Heart right ventricle (tissue), 16 donors: Measurements from ENCODE around the gene KCTD4. TPM values are rescaled to one million over a fixed set of nuclear protein-coding genes. Genes with fewer than 3 reads are reported as not detected.

Experiments
- ATAC-seq, 8 donors: fragments of 200-7000 bp; cut with Tn5 transposase; one replicate each; pipeline ENCODE4 v1.9.1; 2020; ENCODE audit warnings: mild to moderate bottlenecking in 8 of 8, moderate library complexity in 8 of 8, moderate number of reproducible peaks in 1 of 8
- DNase-seq, 2 donors: peaks; one replicate each; pipeline ENCODE4 v3.0.0-alpha.2; 2020
- H3K27ac ChIP-seq, 10 donors: fragments of 200-600 bp; sonication (generic) in 2 of 10; one replicate each; pipeline versions ENCODE4 v1.5.0 to v1.8.0; 2020 to 2022; ENCODE audit warnings: mild to moderate bottlenecking in 3 of 10
- H3K27me3 ChIP-seq, 7 donors: fragments of 200-600 bp; one replicate each; pipeline ENCODE4 v1.8.0; 2021 to 2022; ENCODE audit warnings: mild to moderate bottlenecking in 2 of 7
- H3K36me3 ChIP-seq, 9 donors: fragments of 200-600 bp; sonication (generic) in 1 of 9; one replicate each; pipeline versions ENCODE4 v1.5.0 to v1.8.0; 2020 to 2022; ENCODE audit warnings: mild to moderate bottlenecking in 2 of 9
- H3K4me1 ChIP-seq, 9 donors: fragments of 200-600 bp; sonication (generic) in 1 of 9; one replicate each; pipeline versions ENCODE4 v1.5.0 to v1.8.0; 2020 to 2022; ENCODE audit warnings: mild to moderate bottlenecking in 4 of 9
- H3K4me3 ChIP-seq, 10 donors: fragments of 200-600 bp; sonication (generic) in 2 of 10; one replicate each; pipeline versions ENCODE4 v1.5.0 to v1.8.0; 2020 to 2022; ENCODE audit warnings: mild to moderate bottlenecking in 7 of 10, moderate library complexity in 2 of 10
- H3K9me3 ChIP-seq, 11 donors: fragments of 200-600 bp in 10 of 11; sonication (generic) in 2 of 11; one replicate each; pipeline versions ENCODE4 v1.5.0 to v1.8.0; 2013 to 2022; ENCODE audit warnings: mild to moderate bottlenecking in 2 of 11, control low read depth in 1 of 11, moderate library complexity in 1 of 11
- WGBS, 2 donors: extraction: QIAGEN DNeasy Blood & Tissue Kit; methylation state at CpG; one replicate each; pipeline ENCODE4 v1.1.7; 2013; ENCODE audit warnings: inconsistent platforms in 1 of 2; 5-methylcytosine and 5-hydroxymethylcytosine counted together
- intact Hi-C, 10 donors: fragments of 100-400 bp; cut with DNase I; formaldehyde crosslinking; loops; one replicate each; pipeline versions ENCODE4 v1.11.1 to v1.14.2; 2022
- polyA plus RNA-seq, 2 donors: library from polyadenylated mRNA; stranded (reverse); fragments of 200-250 nt; gene quantifications; one replicate each; pipeline ENCODE4 v1.2.3, GENCODE V29; 2013
- total RNA-seq, 10 donors: library from RNA; stranded (reverse); fragmentation: NEBNext Ultra II Directional in 3 of 10; extraction: Animal tissue kit (Norgen Biotek cat#: 25700) in 3 of 10; gene quantifications; one replicate each; pipeline versions ENCODE4 v1.2.1 to v1.2.4, GENCODE V29; 2021 to 2023
- TF ChIP-seq, protein P1 (sequence below), 9 donors: fragments of 200-600 bp; sonication (generic) in 2 of 9; IDR thresholded peaks; one replicate each; pipeline versions ENCODE4 v1.5.0 to v1.8.0; 2021 to 2022; ENCODE audit warnings: antibody characterized with exemption in 9 of 9, mild to moderate bottlenecking in 5 of 9, moderate library complexity in 1 of 9
- donor health status: Arrhythmogenic right ventricular cardiomyopathy.
- donor health status: ischemic (EF 13 %, LVEDD 7.1; RV severe dilation, severe dysfunction).
- donor health status: healthy with polysubstance abuse.
- donor health status: DM: no; HTN: yes; CAD: no.
- donor health status: DM: no; HTN: no; CAD: no.
- donor health status: ischemic (EF 25% LVEDD 6.9; RV normal size, moderate dysfunction).
- donor health status: ischemic (EF 25% LVEDD 5.7; RV mildly dilated, moderate dysfunction).
- donor health status: healthy.
- donor health status: DM: yes; HTN: yes; CAD: no.
- donor health status: Ischemic cardiomyopathy.
- donor health status: ischemic (EF 35%, LVEDD 5.7; RV mildly dilated, moderate dysfunction).
- donor health status: nonischemic (EF 11% LVEDD 7.7; RV severe dilation, severe dysfunction).
- donor health status: DM: yes; HTN: yes; CAD: no.
- donor health status: PGD.
- donor health status: ischemic (EF 29% LVEDD 5.4; RV normal size, mild dysfunction).
- donor health status: nonischemic (EF 23%, LVEDD 6.1; RV moderate dilation, normal function).

The KCTD4 gene
- total and polyA plus RNA-seq, 12 donors: 0.01 to 0.16 (median 0.15) TPM; not detected in 9

- Histone ChIP-seq H3K27ac (no peak overlapping the region), H3K9me3 (no peaks in the 10 kb centered on the region), H3K4me3 (no peak overlapping the region), H3K27me3 (no peaks in the 10 kb centered on the region), H3K4me1 (no peaks in the 10 kb centered on the region), H3K36me3 (no peaks in the 10 kb centered on the region)
- intact Hi-C loops: no loop called here
- DNase-seq (no peak), ATAC-seq (no peak)
- WGBS, 2 donors: 83 to 95% methylated on average over 3 of the region's 3 CpGs
- TF ChIP-seq, protein P1, sequence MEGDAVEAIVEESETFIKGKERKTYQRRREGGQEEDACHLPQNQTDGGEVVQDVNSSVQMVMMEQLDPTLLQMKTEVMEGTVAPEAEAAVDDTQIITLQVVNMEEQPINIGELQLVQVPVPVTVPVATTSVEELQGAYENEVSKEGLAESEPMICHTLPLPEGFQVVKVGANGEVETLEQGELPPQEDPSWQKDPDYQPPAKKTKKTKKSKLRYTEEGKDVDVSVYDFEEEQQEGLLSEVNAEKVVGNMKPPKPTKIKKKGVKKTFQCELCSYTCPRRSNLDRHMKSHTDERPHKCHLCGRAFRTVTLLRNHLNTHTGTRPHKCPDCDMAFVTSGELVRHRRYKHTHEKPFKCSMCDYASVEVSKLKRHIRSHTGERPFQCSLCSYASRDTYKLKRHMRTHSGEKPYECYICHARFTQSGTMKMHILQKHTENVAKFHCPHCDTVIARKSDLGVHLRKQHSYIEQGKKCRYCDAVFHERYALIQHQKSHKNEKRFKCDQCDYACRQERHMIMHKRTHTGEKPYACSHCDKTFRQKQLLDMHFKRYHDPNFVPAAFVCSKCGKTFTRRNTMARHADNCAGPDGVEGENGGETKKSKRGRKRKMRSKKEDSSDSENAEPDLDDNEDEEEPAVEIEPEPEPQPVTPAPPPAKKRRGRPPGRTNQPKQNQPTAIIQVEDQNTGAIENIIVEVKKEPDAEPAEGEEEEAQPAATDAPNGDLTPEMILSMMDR (IDR thresholded peaks at IDR 0.05): no peak
These were observed 25.2 kb upstream of the KCTD4 start for GRCh38 chr13:45226024-45226423.

DNA sequence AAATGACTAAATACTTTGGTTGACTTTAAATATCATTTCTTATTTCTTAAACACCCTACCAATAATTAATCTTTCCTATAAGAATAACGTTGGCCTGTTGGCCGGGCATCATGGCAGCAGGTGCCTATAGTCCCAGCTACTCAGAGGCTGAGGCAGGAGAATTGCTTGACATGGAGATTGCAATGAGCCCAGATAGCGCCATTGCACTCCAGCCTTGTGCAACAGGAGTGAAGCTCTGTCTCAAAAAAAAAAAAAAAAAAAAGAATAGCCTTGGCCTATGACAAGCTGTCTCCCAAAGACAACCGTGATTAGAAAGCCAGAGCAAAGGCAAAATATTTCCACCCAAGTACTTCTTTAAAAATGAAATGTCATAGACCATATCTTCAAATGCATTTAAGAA lies 24.5 kb upstream of the KCTD4 start:
- Histone ChIP-seq H3K36me3 (no peaks in the 10 kb centered on the region), H3K4me3 (no peak overlapping the region), H3K4me1 (peaks cover 0 to 1% (median 0%) of the 10 kb centered on the region in 9 donors), H3K27ac (no peak overlapping the region), H3K27me3 (no peaks in the 10 kb centered on the region), H3K9me3 (no peaks in the 10 kb centered on the region)
- WGBS, 2 donors: 94 to 95% methylated on average over 4 of the region's 4 CpGs
- intact Hi-C loops: no loop called here
- DNase-seq (no peak), ATAC-seq (no peak)
- TF ChIP-seq, protein P1 (IDR thresholded peaks at IDR 0.05): no peak

DNA sequence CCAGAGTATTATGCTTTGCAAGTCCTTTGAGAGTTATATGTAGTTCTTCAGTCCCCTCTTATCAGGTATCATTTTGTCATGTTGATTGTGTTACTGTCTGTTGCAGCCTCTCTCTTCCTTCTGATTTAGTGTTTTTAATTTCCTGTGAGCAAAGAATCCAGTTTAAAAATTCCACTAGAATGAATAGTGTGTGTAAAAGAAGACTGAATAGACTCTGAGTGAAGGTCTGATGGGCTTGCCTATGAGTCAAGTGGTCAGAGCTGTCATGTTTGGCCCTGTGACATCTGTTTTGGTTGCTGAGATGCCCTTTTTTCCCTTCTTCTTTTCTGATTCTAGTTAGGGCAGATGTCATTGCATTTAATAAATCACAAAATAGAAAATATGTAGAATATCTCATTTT lies 23.3 kb upstream of the KCTD4 start:
- H3K4me3 ChIP-seq: no peak overlapping the region
- no peaks in the 10 kb centered on the region for H3K27me3 ChIP-seq
- H3K27ac ChIP-seq: no peak overlapping the region
- TF ChIP-seq, protein P1 (IDR thresholded peaks at IDR 0.05): no peak
- peaks cover 0 to 13% (median 6%) of the 10 kb centered on the region in 9 donors for H3K4me1 ChIP-seq
- no peaks in the 10 kb centered on the region for H3K36me3 ChIP-seq
- H3K9me3 ChIP-seq: no peaks in the 10 kb centered on the region
- no peak for ATAC-seq
- no peak for DNase-seq
- intact Hi-C loops: no loop called here

GRCh38 chr13:45222919-45223318 lies 22.1 kb upstream of the KCTD4 start:
- DNase-seq (no peak), ATAC-seq (no peak)
- TF ChIP-seq, protein P1 (IDR thresholded peaks at IDR 0.05): no peak
- H3K36me3 ChIP-seq: no peaks in the 10 kb centered on the region
- peaks cover 0 to 25% (median 18%) of the 10 kb centered on the region in 9 donors for H3K4me1 ChIP-seq
- 96 to 98% methylated on average over 1 of the region's 1 CpG for WGBS, 2 donors
- H3K9me3 ChIP-seq: no peaks in the 10 kb centered on the region
- H3K27ac ChIP-seq: no peak overlapping the region
- no peak overlapping the region for H3K4me3 ChIP-seq
- H3K27me3 ChIP-seq: no peaks in the 10 kb centered on the region
- intact Hi-C loops: no loop called here
